ENCODE measurements around the gene ZNF326. TPM values are rescaled to one million over a fixed set of nuclear protein-coding genes. Genes with fewer than 3 reads are reported as not detected.

Gene ZNF326
- total RNA-seq, 1 experiment from 2014 or later = 19.3 TPM

GRCh38 chr1:90045853-90046563 is 51.1 kb downstream of the ZNF326 start:
- ChIA-PET POLR2A (no interaction called here), RAD21 (ENCODE audit: low non-redundant PET in 1 of 2, low total read pairs in 2 of 2, uncharacterized antibody in 2 of 2, unreplicated experiment in 2 of 2) (no interaction called here), CTCF (interaction anchor here (0.6 to 0.9 kb wide), 4 partner anchors 9 to 1119 kb away, joined by 3 to 4 read pairs (median 4); no protein-coding TSS in a partner anchor)
- TF ChIP-seq CBX3 (IDR thresholded peaks at IDR 0.05; ENCODE audit: low read depth) (no peak), ZNF274 (IDR thresholded peaks at IDR 0.05; ENCODE audit: low read depth, low read length) (no peak), POLR2A (IDR thresholded peaks at IDR 0.05; ENCODE audit: borderline replicate concordance, extremely low read depth, insufficient read depth, insufficient read length) (no peak), YY1 (IDR thresholded peaks at IDR 0.05; ENCODE audit: extremely low read depth, insufficient replicate concordance, low read depth, low read length) (no peak), CTCF (IDR thresholded peaks at IDR 0.05 in 2 of 3, conservative IDR thresholded peaks at IDR 0.05 in 1 of 3; ENCODE audit: borderline replicate concordance in 1 of 3, insufficient read depth in 1 of 3, low read depth in 2 of 3, low read length in 2 of 3) (peak; percentile 29 to 73 (median 69); a peak in 5 of 6 replicates), RAD21 (IDR thresholded peaks at IDR 0.05; ENCODE audit: low read depth) (peak; percentile 71), MAX (IDR thresholded peaks at IDR 0.05) (no peak), ELF1 (IDR thresholded peaks at IDR 0.05; ENCODE audit: borderline replicate concordance, low read depth) (no peak), TCF7L2 (IDR thresholded peaks at IDR 0.05; ENCODE audit: borderline replicate concordance, extremely low read depth, insufficient read depth, insufficient read length) (no peak)
- no peak overlapping the region for H3K27ac ChIP-seq (ENCODE audit: low read depth, low read length)
- no peaks in the 10 kb centered on the region for H3K9me3 ChIP-seq (ENCODE audit: control insufficient read depth in 1 of 2, insufficient read depth in 1 of 2, low read depth in 1 of 2, low read length in 2 of 2)
- DNase-seq (ENCODE audit: low read depth, low spot score) (peak; percentile 8), ATAC-seq (peak; percentile 81)
- no peak overlapping the region for H2AFZ ChIP-seq (ENCODE audit: low read depth, low read length, poor library complexity, severe bottlenecking)
- no peaks in the 10 kb centered on the region for H4K20me1 ChIP-seq (ENCODE audit: insufficient read depth)
- H3K9ac ChIP-seq (ENCODE audit: low read length) = no peak overlapping the region
- no peak overlapping the region for H3K4me2 ChIP-seq (ENCODE audit: low read length)
- H3K27me3 ChIP-seq (ENCODE audit: insufficient read depth, low read length) = no peaks in the 10 kb centered on the region
- no peak overlapping the region for H3K4me3 ChIP-seq (replicated peaks in 1 of 2; ENCODE audit: low read depth in 1 of 2, low read length in 2 of 2)
- no peaks in the 10 kb centered on the region for H3K4me1 ChIP-seq (ENCODE audit: control insufficient read depth in 1 of 2, insufficient read depth in 2 of 2, low read length in 2 of 2)
- H3K36me3 ChIP-seq (ENCODE audit: control insufficient read depth in 1 of 2, insufficient read depth in 2 of 2, low read length in 2 of 2) = no peaks in the 10 kb centered on the region
- no peaks in the 10 kb centered on the region for H3K79me2 ChIP-seq (ENCODE audit: insufficient read depth, low read length)
- no TSS peak for BruUV-seq (replicated peaks)
- intact Hi-C loops (cut with micrococcal nuclease) = loop anchor here (5.0 kb wide), 1 partner anchor 1116 kb away; no protein-coding TSS in a partner anchor
- H3K9me2 ChIP-seq (ENCODE audit: insufficient read depth) = no peaks in the 10 kb centered on the region

Measured in HCT116 (cell line).